Fibroblast of villous mesenchyme (primary cell): Measurements from ENCODE around the gene CCDC185. TPM values are rescaled to one million over a fixed set of nuclear protein-coding genes. Genes with fewer than 3 reads are reported as not detected.
A peak's percentile ranks its signal among the peaks of the same experiment; 100 is the strongest.

Source experiments
- DNase-seq: peaks from one replicate; pipeline ENCODE4 v3.0.0-alpha.2; 2010; ENCODE audit warnings: low read depth
- H3K4me3 ChIP-seq: 2 replicates; pipeline ENCODE4 v1.5.1; 2011; ENCODE audit warnings: low read depth, mild to moderate bottlenecking, low read length
- total RNA-seq: library from RNA; depleted of rRNA; stranded (reverse); fragments of >200 nt; gene quantifications from 2 replicates; pipeline ENCODE4 v1.2.3, GENCODE V29; 2012
- TF ChIP-seq, protein P1 (sequence below): IDR thresholded peaks from 2 replicates; pipeline ENCODE4 v1.5.1; 2012; ENCODE audit warnings: low read depth, mild to moderate bottlenecking, low read length; ENCODE audit not compliant: insufficient read depth

Gene CCDC185
- total RNA-seq, 1 donor: not detected

DNA sequence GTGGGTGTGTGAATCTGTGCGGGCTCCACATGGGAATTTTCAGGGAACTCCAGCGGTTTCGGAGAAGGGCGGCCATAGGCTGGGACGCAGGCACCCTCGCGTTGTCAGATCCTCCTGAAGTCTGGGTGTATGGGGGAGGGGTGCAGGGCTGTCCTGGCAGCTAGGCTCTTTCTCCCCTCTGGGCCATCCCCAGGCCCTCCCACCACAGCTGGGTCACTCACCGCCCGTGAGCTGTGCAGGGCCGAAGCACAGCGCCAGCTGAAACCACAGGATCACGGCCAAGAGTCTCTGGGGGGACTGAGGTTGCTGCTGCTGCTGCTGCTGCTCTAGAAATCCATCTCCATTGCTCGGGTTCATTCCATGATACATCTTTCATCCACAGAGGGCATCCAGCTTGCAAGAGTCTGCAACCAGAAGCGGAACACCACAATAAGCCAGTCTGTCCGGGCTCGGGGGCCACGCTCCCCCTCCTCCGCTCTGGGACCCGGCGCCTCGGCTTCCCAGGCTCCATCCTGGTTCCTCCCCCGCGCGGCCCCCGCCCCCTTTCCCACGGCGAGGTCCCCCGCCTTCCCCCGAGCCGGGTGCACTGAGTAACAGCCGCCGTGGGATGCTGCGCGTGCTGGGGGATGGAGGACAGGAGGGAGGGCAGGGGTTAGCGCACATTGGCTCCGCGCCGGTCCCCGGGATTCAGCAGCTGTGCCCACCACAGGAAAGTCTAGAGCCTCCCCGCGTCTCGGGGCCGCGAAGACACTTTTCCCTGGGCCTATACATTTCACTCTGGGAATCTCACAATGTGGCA, 30.0 kb upstream of the CCDC185 start:
- TF ChIP-seq, protein P1, sequence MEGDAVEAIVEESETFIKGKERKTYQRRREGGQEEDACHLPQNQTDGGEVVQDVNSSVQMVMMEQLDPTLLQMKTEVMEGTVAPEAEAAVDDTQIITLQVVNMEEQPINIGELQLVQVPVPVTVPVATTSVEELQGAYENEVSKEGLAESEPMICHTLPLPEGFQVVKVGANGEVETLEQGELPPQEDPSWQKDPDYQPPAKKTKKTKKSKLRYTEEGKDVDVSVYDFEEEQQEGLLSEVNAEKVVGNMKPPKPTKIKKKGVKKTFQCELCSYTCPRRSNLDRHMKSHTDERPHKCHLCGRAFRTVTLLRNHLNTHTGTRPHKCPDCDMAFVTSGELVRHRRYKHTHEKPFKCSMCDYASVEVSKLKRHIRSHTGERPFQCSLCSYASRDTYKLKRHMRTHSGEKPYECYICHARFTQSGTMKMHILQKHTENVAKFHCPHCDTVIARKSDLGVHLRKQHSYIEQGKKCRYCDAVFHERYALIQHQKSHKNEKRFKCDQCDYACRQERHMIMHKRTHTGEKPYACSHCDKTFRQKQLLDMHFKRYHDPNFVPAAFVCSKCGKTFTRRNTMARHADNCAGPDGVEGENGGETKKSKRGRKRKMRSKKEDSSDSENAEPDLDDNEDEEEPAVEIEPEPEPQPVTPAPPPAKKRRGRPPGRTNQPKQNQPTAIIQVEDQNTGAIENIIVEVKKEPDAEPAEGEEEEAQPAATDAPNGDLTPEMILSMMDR: no peak

DNA sequence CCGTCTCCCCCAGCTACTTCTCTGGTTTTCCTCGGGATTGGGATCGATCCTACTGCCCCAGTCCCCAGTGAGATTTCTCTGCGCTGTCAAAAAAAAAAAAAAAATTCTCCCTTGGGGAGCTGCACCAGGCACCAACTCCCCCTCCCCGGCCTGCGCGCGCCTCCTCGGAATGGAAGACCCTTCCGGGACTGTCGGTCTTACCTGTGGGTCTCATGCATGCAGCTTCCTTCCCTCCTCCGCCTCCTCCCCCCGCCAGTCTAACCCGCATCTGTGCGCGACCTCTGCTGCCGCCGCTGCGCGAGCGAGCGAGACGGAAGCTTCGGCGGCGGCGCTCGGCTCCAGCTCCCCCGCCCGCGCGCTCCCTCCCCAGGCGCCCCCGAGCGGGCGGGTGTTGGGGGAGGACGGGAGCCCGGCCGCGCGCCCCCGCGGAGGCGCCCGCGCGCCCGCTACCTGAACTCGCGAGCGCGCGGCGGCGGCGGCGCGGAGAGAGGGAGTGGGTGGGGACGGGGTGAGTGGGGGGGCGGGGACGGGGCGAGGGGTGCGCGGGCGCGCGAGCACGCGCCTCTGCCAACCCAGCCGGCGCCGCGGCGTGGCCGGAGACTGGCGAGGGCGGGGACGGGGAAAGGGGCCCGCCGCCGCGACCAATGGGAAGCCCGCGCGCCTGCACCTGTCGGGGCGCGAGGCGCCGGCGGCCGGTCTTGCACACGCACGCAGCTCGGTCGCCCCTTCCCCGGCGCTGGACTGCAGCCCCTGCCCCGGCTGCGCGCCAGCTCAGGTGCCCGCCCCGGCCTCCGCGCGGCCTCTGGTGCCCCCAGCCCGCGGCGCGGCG, 29.1 kb upstream of the CCDC185 start, which contains the start of gene SUSD4:
TSS of gene SUSD4 (minus strand) at position 321 of the 829 bp plus-strand sequence. CDS start 751 bp downstream, outside the sequence.
- DNase-seq: no peak
- peak within 1 kb of the TSS; percentile 41 for H3K4me3 ChIP-seq
- TF ChIP-seq, protein P1: no peak

More for the DNA sequence above, 30.0 kb upstream of the CCDC185 start:
- H3K4me3 ChIP-seq: peak overlapping the region; percentile 1
- no peak for DNase-seq

- H3K4me3 ChIP-seq: no peak overlapping the region
- no peak for DNase-seq
- TF ChIP-seq, protein P1: no peak
Observed at GRCh38 chr1:223364685-223365382, 28.4 kb upstream of the CCDC185 start.

DNA sequence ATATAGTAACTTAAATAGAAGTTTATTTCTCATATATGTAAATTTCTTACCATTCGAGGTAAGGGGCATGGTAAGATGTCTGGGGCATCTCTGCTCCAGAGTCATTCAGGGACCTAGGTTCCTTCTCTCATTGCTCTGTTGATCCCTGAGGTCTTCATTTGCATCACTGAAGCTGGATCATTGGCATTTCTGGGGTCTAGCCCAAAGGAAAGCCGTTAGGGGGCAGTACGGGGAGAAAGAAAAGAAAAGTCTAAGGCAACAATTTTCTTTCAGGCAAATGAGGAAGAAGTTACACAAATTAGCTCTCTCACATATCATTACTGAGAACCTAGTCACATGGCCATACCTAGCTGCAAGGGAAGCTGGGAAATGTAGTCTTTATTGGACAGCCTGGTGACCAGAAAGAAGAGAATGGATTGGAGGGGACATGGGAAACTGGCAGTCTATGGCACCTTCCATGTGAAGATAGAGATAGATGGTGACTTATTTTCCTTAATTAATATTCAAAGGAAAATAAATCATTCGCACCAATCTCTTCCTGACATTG, 19.1 kb upstream of the CCDC185 start:
- no peak overlapping the region for H3K4me3 ChIP-seq
- no peak for DNase-seq
- TF ChIP-seq, protein P1: no peak

GRCh38 chr1:223378754-223379153, 14.5 kb upstream of the CCDC185 start:
- no peak overlapping the region for H3K4me3 ChIP-seq
- no peak for DNase-seq
- TF ChIP-seq, protein P1: no peak

DNA sequence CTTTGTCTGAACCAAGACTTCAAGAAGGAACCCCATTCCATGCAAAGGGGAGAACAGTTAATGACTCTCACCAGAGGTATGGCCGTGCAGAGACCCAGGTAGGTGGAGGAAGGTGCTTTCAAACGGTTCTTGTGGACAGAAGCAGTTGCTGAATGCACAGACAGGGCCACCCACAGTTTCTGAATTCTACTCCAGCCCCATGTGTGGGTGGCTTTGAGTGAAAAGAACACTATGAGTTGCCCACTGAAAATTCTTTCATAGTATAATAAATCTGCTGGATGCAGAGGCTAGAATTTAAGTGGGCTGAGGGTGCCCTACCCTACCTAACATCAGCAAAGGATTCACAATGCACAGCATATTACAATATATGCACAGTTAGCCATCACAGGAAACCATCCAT, 7.2 kb upstream of the CCDC185 start:
- TF ChIP-seq, protein P1: no peak
- no peak overlapping the region for H3K4me3 ChIP-seq
- DNase-seq: no peak
